GM23248 (cell line): ENCODE results near the gene TSEN54. TPM values are rescaled to one million over a fixed set of nuclear protein-coding genes. Genes with fewer than 3 reads are reported as not detected.

Experiments
- DNase-seq: peaks from one replicate; pipeline ENCODE4 v3.0.0-alpha.2; 2015
- H2AFZ ChIP-seq: fragments of 200-600 bp; sonication (generic); 2 replicates; pipeline ENCODE4 v1.6.1; 2016; ENCODE audit warnings: antibody characterized with exemption
- H3F3A ChIP-seq: fragments of 200-600 bp; sonication (generic); 2 replicates; pipeline ENCODE4 v1.6.1; 2016; ENCODE audit warnings: mild to moderate bottlenecking, antibody characterized with exemption, mixed run types; ENCODE audit not compliant: insufficient read depth
- H3K27ac ChIP-seq: fragments of 200-600 bp; sonication (generic); 2 replicates; pipeline ENCODE4 v1.5.1; 2016; ENCODE audit warnings: mild to moderate bottlenecking
- H3K27me3 ChIP-seq: fragments of 200-600 bp; sonication (generic); replicated peaks from 2 replicates; pipeline ENCODE4 v1.6.1; 2016; ENCODE audit warnings: mild to moderate bottlenecking; ENCODE audit not compliant: insufficient read depth
- H3K36me3 ChIP-seq: fragments of 200-600 bp; sonication (generic); 2 replicates; pipeline ENCODE4 v1.6.1; 2016; ENCODE audit warnings: low read depth, mild to moderate bottlenecking
- H3K4me1 ChIP-seq: fragments of 200-600 bp; sonication (generic); 2 replicates; pipeline ENCODE4 v1.6.1; 2016; ENCODE audit warnings: mild to moderate bottlenecking; ENCODE audit not compliant: insufficient read depth
- H3K4me2 ChIP-seq: fragments of 200-600 bp; sonication (generic); one replicate; pipeline ENCODE4 v1.6.1; 2016; ENCODE audit warnings: mild to moderate bottlenecking; ENCODE audit not compliant: unreplicated experiment
- H3K4me3 ChIP-seq: fragments of 200-600 bp; sonication (generic); 2 replicates; pipeline ENCODE4 v1.5.1; 2016; ENCODE audit warnings: mild to moderate bottlenecking
- H3K79me2 ChIP-seq: fragments of 200-600 bp; sonication (generic); 2 replicates; pipeline ENCODE4 v1.6.1; 2016; ENCODE audit warnings: mild to moderate bottlenecking; ENCODE audit not compliant: insufficient read depth
- H3K9ac ChIP-seq: fragments of 200-600 bp; sonication (generic); 2 replicates; pipeline ENCODE4 v1.6.1; 2016; ENCODE audit warnings: mild to moderate bottlenecking
- H3K9me2 ChIP-seq: fragments of 200-600 bp; sonication (generic); 2 replicates; pipeline ENCODE4 v1.6.1; 2016; ENCODE audit warnings: mixed run types, mild to moderate bottlenecking, moderate library complexity; ENCODE audit not compliant: insufficient read depth
- H3K9me3 ChIP-seq: fragments of 200-600 bp; sonication (generic); one replicate; pipeline ENCODE4 v1.6.1; 2017; ENCODE audit warnings: low read depth
- H4K20me1 ChIP-seq: fragments of 200-600 bp; sonication (generic); 2 replicates; pipeline ENCODE4 v1.6.0; 2016; ENCODE audit not compliant: insufficient read depth
- EZH2 ChIP-seq: fragments of 200-600 bp; sonication (generic); IDR thresholded peaks from 2 replicates; pipeline ENCODE4 v1.6.1; 2018; ENCODE audit warnings: antibody characterized with exemption, mild to moderate bottlenecking; ENCODE audit not compliant: insufficient read depth, poor library complexity, severe bottlenecking
- EZH2phosphoT487 ChIP-seq: fragments of 200-600 bp; sonication (generic); IDR thresholded peaks from 2 replicates; pipeline ENCODE4 v1.6.1; 2018; ENCODE audit warnings: antibody characterized with exemption, moderate library complexity, mild to moderate bottlenecking, low read depth; ENCODE audit not compliant: insufficient read depth
- WGBS, 2 experiments: methylation state at CpG; one replicate each; pipeline ENCODE4 v1.1.6; 2015 to 2017; ENCODE audit warnings: low lambda C conversion rate in 2 of 2, low coverage in 1 of 2; ENCODE audit errors: missing lambda C conversion rate in 2 of 2; 5-methylcytosine and 5-hydroxymethylcytosine counted together
- in situ Hi-C: fragments of 300-500 bp; cut with MboI; formaldehyde crosslinking; loops from 2 replicates; pipeline ENCODE4 v1.15.0; 2020
- polyA plus RNA-seq: library from polyadenylated mRNA; unstranded; fragments of >200 nt; fragmentation: Nextera tagmentation; extraction: Ambion mirVana; gene quantifications from 2 replicates; pipeline ENCODE4 v1.2.1, GENCODE V29; 2016
- total RNA-seq: library from RNA; depleted of rRNA; stranded (reverse); fragments of >200 nt; shearing (Covaris generic); gene quantifications from 2 replicates; pipeline ENCODE4 v1.2.3, GENCODE V29; 2014

The TSEN54 gene
- total and polyA plus RNA-seq, 2 experiments from 2014 or later, result 9.8 to 10.7 TPM

- Histone ChIP-seq H3K4me3 (no peak overlapping the region), H2AFZ (no peak overlapping the region), H3K27ac (no peak overlapping the region), H4K20me1 (no peaks in the 10 kb centered on the region), H3K9me3 (no peaks in the 10 kb centered on the region), H3F3A (no peaks in the 10 kb centered on the region), H3K27me3 (no peaks in the 10 kb centered on the region), H3K79me2 (no peaks in the 10 kb centered on the region), H3K9ac (no peak overlapping the region), H3K4me2 (no peak overlapping the region), H3K36me3 (no peaks in the 10 kb centered on the region), H3K4me1 (no peaks in the 10 kb centered on the region), H3K9me2 (no peaks in the 10 kb centered on the region)
- no peak for DNase-seq
- 85 to 89% methylated on average over 13 of the region's 13 CpGs for WGBS, 2 experiments
- in situ Hi-C loops, result no loop called here
- TF ChIP-seq EZH2 (no peak), EZH2phosphoT487 (no peak)
Observed at GRCh38 chr17:75481194-75482068, 34.9 kb upstream of the TSEN54 start.

- no peaks in the 10 kb centered on the region for H3K9me3 ChIP-seq
- H3K4me3 ChIP-seq, result no peak overlapping the region
- no peak overlapping the region for H3K27ac ChIP-seq
- no peaks in the 10 kb centered on the region for H3K4me1 ChIP-seq
- WGBS, 2 experiments, result 83% methylated on average over 16 of the region's 16 CpGs
- in situ Hi-C loops, result no loop called here
- no peaks in the 10 kb centered on the region for H3K27me3 ChIP-seq
- no peak overlapping the region for H2AFZ ChIP-seq
- no peak overlapping the region for H3K9ac ChIP-seq
- H3K9me2 ChIP-seq, result no peaks in the 10 kb centered on the region
- H3K79me2 ChIP-seq, result no peaks in the 10 kb centered on the region
- no peak for TF ChIP-seq EZH2
- TF ChIP-seq EZH2phosphoT487, result no peak
- no peaks in the 10 kb centered on the region for H4K20me1 ChIP-seq
- H3F3A ChIP-seq, result no peaks in the 10 kb centered on the region
- DNase-seq, result no peak
- H3K36me3 ChIP-seq, result no peaks in the 10 kb centered on the region
- no peak overlapping the region for H3K4me2 ChIP-seq
Observed at GRCh38 chr17:75482098-75482942, 34.0 kb upstream of the TSEN54 start.

GRCh38 chr17:75485688-75486087 is 30.6 kb upstream of the TSEN54 start:
- H4K20me1 ChIP-seq, result no peaks in the 10 kb centered on the region
- WGBS, 2 experiments, result 91 to 92% methylated on average over 12 of the region's 12 CpGs
- DNase-seq, result no peak

GRCh38 chr17:75486151-75486550 is 30.2 kb upstream of the TSEN54 start:
- H3K9me2 ChIP-seq, result no peaks in the 10 kb centered on the region
- in situ Hi-C loops, result no loop called here
- H3K36me3 ChIP-seq, result no peaks in the 10 kb centered on the region
- no peaks in the 10 kb centered on the region for H3K9me3 ChIP-seq
- H3K4me2 ChIP-seq, result no peak overlapping the region
- no peaks in the 10 kb centered on the region for H3K4me1 ChIP-seq
- H3K9ac ChIP-seq, result no peak overlapping the region
- TF ChIP-seq EZH2, result no peak
- H3K27ac ChIP-seq, result no peak overlapping the region
- no peaks in the 10 kb centered on the region for H3K79me2 ChIP-seq
- WGBS, 2 experiments, result 86 to 92% methylated on average over 14 of the region's 14 CpGs
- no peak for DNase-seq
- H3K4me3 ChIP-seq, result no peak overlapping the region
- H4K20me1 ChIP-seq, result no peaks in the 10 kb centered on the region
- no peak overlapping the region for H2AFZ ChIP-seq
- no peaks in the 10 kb centered on the region for H3F3A ChIP-seq
- H3K27me3 ChIP-seq, result no peaks in the 10 kb centered on the region

More at GRCh38 chr17:75485688-75486087, 30.6 kb upstream of the TSEN54 start:
- H3K4me3 ChIP-seq, result no peak overlapping the region
- H3K4me1 ChIP-seq, result no peaks in the 10 kb centered on the region
- H3K27me3 ChIP-seq, result no peaks in the 10 kb centered on the region
- H3K4me2 ChIP-seq, result no peak overlapping the region
- H3K36me3 ChIP-seq, result no peaks in the 10 kb centered on the region
- H2AFZ ChIP-seq, result no peak overlapping the region
- no peaks in the 10 kb centered on the region for H3K79me2 ChIP-seq
- no peak overlapping the region for H3K9ac ChIP-seq
- no peak overlapping the region for H3K27ac ChIP-seq
- in situ Hi-C loops, result no loop called here
- no peaks in the 10 kb centered on the region for H3K9me3 ChIP-seq
- no peak for TF ChIP-seq EZH2phosphoT487
- no peak for TF ChIP-seq EZH2
- H3F3A ChIP-seq, result no peaks in the 10 kb centered on the region
- no peaks in the 10 kb centered on the region for H3K9me2 ChIP-seq
